ENCODE data around the gene RIPOR3. TPM values are rescaled to one million over a fixed set of nuclear protein-coding genes. Genes with fewer than 3 reads are reported as not detected.

RIPOR3 gene
- polyA plus RNA-seq, 1 experiment, result 11.5 TPM

DNA sequence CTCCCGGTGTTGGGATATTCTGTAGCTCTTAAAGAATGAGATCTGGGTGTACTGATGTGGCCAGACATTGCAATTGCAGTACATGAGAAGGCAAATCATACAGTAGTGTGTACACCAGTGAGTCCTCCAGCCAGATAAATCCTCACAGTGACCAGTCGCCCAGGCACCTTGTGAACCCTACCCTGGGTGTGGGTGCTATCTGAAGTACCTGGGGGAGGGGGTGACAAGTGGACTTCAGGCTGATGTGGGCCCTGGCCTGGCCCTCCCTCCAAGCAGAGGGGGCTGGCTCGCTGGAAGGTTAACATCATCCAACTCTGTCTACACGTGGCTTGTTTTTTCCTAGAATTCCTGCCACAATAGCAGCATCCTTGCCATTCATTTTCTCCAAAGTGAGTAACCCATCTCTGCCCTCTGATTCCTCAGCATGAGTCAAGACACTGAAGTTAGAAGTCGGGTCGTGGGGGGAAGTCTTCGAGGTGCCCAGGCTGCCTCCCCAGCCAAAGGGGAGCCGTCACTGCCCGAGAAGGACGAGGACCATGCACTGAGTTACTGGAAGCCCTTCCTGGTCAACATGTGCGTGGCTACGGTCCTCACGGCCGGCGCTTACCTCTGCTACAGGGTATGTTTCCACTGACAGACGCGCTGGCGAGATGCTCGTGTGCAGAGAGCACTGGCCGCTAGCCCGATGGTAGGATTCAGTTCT is 110.3 kb downstream of the RIPOR3 start:
- no peaks in the 10 kb centered on the region for H3K27me3 ChIP-seq (ENCODE audit: control insufficient read depth, insufficient read depth, low read length)
- no peak overlapping the region for H3K27ac ChIP-seq (ENCODE audit: low read depth, low read length)
- H3K4me3 ChIP-seq (ENCODE audit: low read depth, low read length), result no peak overlapping the region
- TF ChIP-seq CTCF (IDR thresholded peaks at IDR 0.05; ENCODE audit: low read depth, low read length), result no peak
- no peaks in the 10 kb centered on the region; the same call in 1 of the 2 replicates for H3K9me3 ChIP-seq (ENCODE audit: control insufficient read depth, insufficient read depth, low read length)
- no peak for DNase-seq (ENCODE audit: low read depth, low spot score)
- CTCF ChIA-PET, result interaction anchor here (1.0 to 2.4 kb wide), 3 partner anchors 117 to 168 kb away, joined by 3 to 7 read pairs (median 4); no protein-coding TSS in a partner anchor
- POLR2A ChIA-PET, result interaction anchor here (0.6 kb wide), 1 partner anchor 46 kb away, joined by 3 read pairs; no protein-coding TSS in a partner anchor

GRCh38 chr20:50580016-50580747 is 111.2 kb downstream of the RIPOR3 start:
- ChIA-PET POLR2A (no interaction called here), CTCF (interaction anchor here (0.8 to 2.4 kb wide), 4 partner anchors 8 to 207 kb away, joined by 3 to 8 read pairs (median 6); no protein-coding TSS in a partner anchor)
- Histone ChIP-seq H3K27me3 (ENCODE audit: control insufficient read depth, insufficient read depth, low read length) (no peaks in the 10 kb centered on the region), H3K9me3 (ENCODE audit: control insufficient read depth, insufficient read depth, low read length) (no peaks in the 10 kb centered on the region; the same call in 1 of the 2 replicates), H3K27ac (ENCODE audit: low read depth, low read length) (no peak overlapping the region), H3K4me3 (ENCODE audit: low read depth, low read length) (no peak overlapping the region)
- TF ChIP-seq CTCF (IDR thresholded peaks at IDR 0.05; ENCODE audit: low read depth, low read length), result peak; percentile 73
- DNase-seq (ENCODE audit: low read depth, low spot score), result no peak

DNA sequence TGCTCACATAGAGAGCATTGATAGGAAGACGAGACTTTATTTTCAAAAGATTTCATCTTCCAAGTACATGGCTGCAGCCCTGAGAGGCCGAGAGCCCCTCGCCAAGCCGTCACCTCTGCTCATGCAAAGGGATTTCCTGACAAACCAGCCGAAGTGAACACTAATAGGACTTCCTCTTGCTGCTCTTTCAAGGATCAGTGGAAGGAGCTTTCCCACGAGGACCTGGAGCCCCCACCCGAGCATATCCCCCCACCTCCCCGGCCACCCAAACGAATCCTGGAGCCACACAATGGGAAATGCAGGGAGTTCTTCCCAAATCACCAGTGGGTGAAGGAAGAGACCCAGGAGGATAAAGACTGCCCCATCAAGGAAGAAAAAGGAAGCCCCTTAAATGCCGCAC is 111.8 kb downstream of the RIPOR3 start:
- ChIA-PET POLR2A (no interaction called here), CTCF (interaction anchor here (0.8 to 2.4 kb wide), 8 partner anchors 9 to 392 kb away, joined by 3 to 8 read pairs (median 4); no protein-coding TSS in a partner anchor)
- H3K27ac ChIP-seq (ENCODE audit: low read depth, low read length), result no peak overlapping the region

DNA sequence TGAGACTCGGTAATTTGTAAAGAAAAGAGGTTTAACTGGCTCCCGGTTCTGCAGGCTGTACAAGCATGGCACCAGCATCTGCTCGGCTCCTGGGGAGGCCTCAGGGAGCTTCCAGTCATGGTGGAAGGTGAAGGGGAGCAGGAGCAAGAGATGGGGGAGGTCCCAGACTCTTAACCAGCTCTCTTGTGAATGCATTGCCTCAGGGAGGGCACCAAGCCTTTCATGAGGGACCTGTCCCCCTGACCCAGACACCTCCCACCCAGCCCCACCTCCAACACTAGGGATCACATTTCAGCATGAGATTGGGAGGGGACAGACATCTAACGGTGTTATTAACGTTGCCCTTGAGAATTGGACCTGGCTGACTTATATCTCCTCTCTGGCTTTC is 112.6 kb downstream of the RIPOR3 start:
- DNase-seq (ENCODE audit: low read depth, low spot score), result no peak
- Histone ChIP-seq H3K9me3 (ENCODE audit: control insufficient read depth, insufficient read depth, low read length) (no peaks in the 10 kb centered on the region; the same call in 1 of the 2 replicates), H3K4me3 (ENCODE audit: low read depth, low read length) (no peak overlapping the region), H3K27me3 (ENCODE audit: control insufficient read depth, insufficient read depth, low read length) (no peaks in the 10 kb centered on the region), H3K27ac (ENCODE audit: low read depth, low read length) (no peak overlapping the region)
- ChIA-PET POLR2A (interaction anchor here (0.5 kb wide), 1 partner anchor 117 kb away, joined by 3 read pairs; no protein-coding TSS in a partner anchor), CTCF (interaction anchor here (0.8 to 2.4 kb wide), 7 partner anchors 10 to 391 kb away, joined by 3 to 8 read pairs (median 4); no protein-coding TSS in a partner anchor)
- TF ChIP-seq CTCF (IDR thresholded peaks at IDR 0.05; ENCODE audit: low read depth, low read length), result no peak

More for the DNA sequence above, 111.8 kb downstream of the RIPOR3 start:
- no peak for TF ChIP-seq CTCF (IDR thresholded peaks at IDR 0.05; ENCODE audit: low read depth, low read length)
- no peak for DNase-seq (ENCODE audit: low read depth, low spot score)
- Histone ChIP-seq H3K9me3 (ENCODE audit: control insufficient read depth, insufficient read depth, low read length) (no peaks in the 10 kb centered on the region; the same call in 1 of the 2 replicates), H3K4me3 (ENCODE audit: low read depth, low read length) (no peak overlapping the region), H3K27me3 (ENCODE audit: control insufficient read depth, insufficient read depth, low read length) (no peaks in the 10 kb centered on the region)

Data from AG04450 (cell line).